PC-9 (cell line): Measurements from ENCODE around the gene HOXD10. TPM values are rescaled to one million over a fixed set of nuclear protein-coding genes. Genes with fewer than 3 reads are reported as not detected.

Experiments
- BruUV-seq: library from RNA; stranded (reverse); fragments of 400-500 nt; replicated peaks from 2 replicates; lab custom pipeline; 2021; lab: Mats Ljungman, UMichigan
- CTCF ChIA-PET: fragments of 300-600 bp; sonication (Branson Sonifier 250); formaldehyde crosslinking; loops from one replicate; lab custom pipeline; 2022; ENCODE audit warnings: antibody characterized with exemption; lab: Charles Lee
- POLR2A ChIA-PET: fragments of 300-600 bp; sonication (Branson Sonifier 250); formaldehyde crosslinking; loops from one replicate; lab custom pipeline; 2022; ENCODE audit warnings: antibody characterized with exemption; ENCODE audit not compliant: unreplicated experiment; lab: Charles Lee
- DNase-seq, 2 experiments: peaks; one replicate each; pipeline versions ENCODE4 v3.0.0 to v3.0.0-alpha.2; 2015 to 2022; ENCODE audit warnings: mixed read lengths in 1 of 2
- H2AFZ ChIP-seq: fragments of 200-600 bp; sonication (generic); 2 replicates; pipeline ENCODE4 v1.8.1; 2017; ENCODE audit warnings: antibody characterized with exemption
- H3F3A ChIP-seq: fragments of 200-600 bp; sonication (generic); 2 replicates; pipeline ENCODE4 v1.8.1; 2017; ENCODE audit warnings: antibody characterized with exemption, mild to moderate bottlenecking, low read depth; ENCODE audit not compliant: insufficient read depth
- H3K27ac ChIP-seq: fragments of 200-600 bp; sonication (generic); 2 replicates; pipeline ENCODE4 v1.6.1; 2016; ENCODE audit warnings: mixed run types
- H3K27me3 ChIP-seq: fragments of 200-600 bp; sonication (generic); 2 replicates; pipeline ENCODE4 v1.6.1; 2016; ENCODE audit warnings: low read depth, mixed run types; ENCODE audit not compliant: insufficient read depth
- H3K36me3 ChIP-seq: fragments of 200-600 bp; sonication (generic); 2 replicates; pipeline ENCODE4 v1.6.1; 2016; ENCODE audit warnings: low read depth, mixed run types
- H3K4me1 ChIP-seq: fragments of 200-600 bp; sonication (generic); replicated peaks from 2 replicates; pipeline ENCODE4 v1.6.1; 2016; ENCODE audit warnings: mixed run types; ENCODE audit not compliant: insufficient read depth
- H3K4me2 ChIP-seq: fragments of 200-600 bp; sonication (generic); 2 replicates; pipeline ENCODE4 v1.6.1; 2017; ENCODE audit warnings: mixed run types
- H3K4me3 ChIP-seq: fragments of 200-600 bp; sonication (generic); 2 replicates; pipeline ENCODE4 v1.6.1; 2016; ENCODE audit warnings: mixed run types
- H3K79me2 ChIP-seq: fragments of 200-600 bp; sonication (generic); 2 replicates; pipeline ENCODE4 v1.6.1; 2017; ENCODE audit warnings: low read depth, mixed run types
- H3K9me2 ChIP-seq: fragments of 200-600 bp; sonication (generic); 2 replicates; pipeline ENCODE4 v1.8.1; 2017; ENCODE audit warnings: mild to moderate bottlenecking; ENCODE audit not compliant: insufficient read depth
- H3K9me3 ChIP-seq: fragments of 200-600 bp; sonication (generic); 2 replicates; pipeline ENCODE4 v1.8.1; 2016; ENCODE audit warnings: low read depth; ENCODE audit not compliant: insufficient read depth
- H4K20me1 ChIP-seq: fragments of 200-600 bp; sonication (generic); 2 replicates; pipeline ENCODE4 v1.8.1; 2017; ENCODE audit not compliant: insufficient read depth
- EZH2 ChIP-seq: fragments of 200-600 bp; sonication (generic); IDR thresholded peaks from 2 replicates; pipeline ENCODE4 v1.8.0; 2017; ENCODE audit warnings: antibody characterized with exemption, low read depth
- intact Hi-C: fragments of 100-400 bp; cut with micrococcal nuclease; formaldehyde crosslinking; loops from one replicate; pipeline ENCODE4 v1.10.0; 2022; ENCODE audit not compliant: unreplicated experiment
- total RNA-seq: library from RNA; stranded (reverse); gene quantifications from 2 replicates; pipeline ENCODE4 v1.2.3, GENCODE V29; 2021
- TF ChIP-seq, protein P1 (sequence below): fragments of 200-600 bp; sonication (generic); conservative IDR thresholded peaks from 2 replicates; pipeline ENCODE4 v1.6.1; 2017; ENCODE audit warnings: mixed run types, antibody characterized with exemption, mild to moderate bottlenecking, moderate library complexity

HOXD10 gene
- total RNA-seq, 1 experiment from 2014 or later, result not detected

- intact Hi-C loops, result no loop called here
- ChIA-PET CTCF (no interaction called here), POLR2A (no interaction called here)
- no peak overlapping the region for H2AFZ ChIP-seq
- no peak for DNase-seq
- no peak overlapping the region for H3K4me3 ChIP-seq
- no peak overlapping the region for H3K27ac ChIP-seq
- no peaks in the 10 kb centered on the region for H3K9me2 ChIP-seq
- peaks cover 40% of the 10 kb centered on the region for H3K27me3 ChIP-seq
- H3K36me3 ChIP-seq, result no peaks in the 10 kb centered on the region
- no TSS peak for BruUV-seq
- H3K4me2 ChIP-seq, result no peak overlapping the region
- no peaks in the 10 kb centered on the region; the same call in 1 of the 2 replicates for H3K9me3 ChIP-seq
- TF ChIP-seq, protein P1, sequence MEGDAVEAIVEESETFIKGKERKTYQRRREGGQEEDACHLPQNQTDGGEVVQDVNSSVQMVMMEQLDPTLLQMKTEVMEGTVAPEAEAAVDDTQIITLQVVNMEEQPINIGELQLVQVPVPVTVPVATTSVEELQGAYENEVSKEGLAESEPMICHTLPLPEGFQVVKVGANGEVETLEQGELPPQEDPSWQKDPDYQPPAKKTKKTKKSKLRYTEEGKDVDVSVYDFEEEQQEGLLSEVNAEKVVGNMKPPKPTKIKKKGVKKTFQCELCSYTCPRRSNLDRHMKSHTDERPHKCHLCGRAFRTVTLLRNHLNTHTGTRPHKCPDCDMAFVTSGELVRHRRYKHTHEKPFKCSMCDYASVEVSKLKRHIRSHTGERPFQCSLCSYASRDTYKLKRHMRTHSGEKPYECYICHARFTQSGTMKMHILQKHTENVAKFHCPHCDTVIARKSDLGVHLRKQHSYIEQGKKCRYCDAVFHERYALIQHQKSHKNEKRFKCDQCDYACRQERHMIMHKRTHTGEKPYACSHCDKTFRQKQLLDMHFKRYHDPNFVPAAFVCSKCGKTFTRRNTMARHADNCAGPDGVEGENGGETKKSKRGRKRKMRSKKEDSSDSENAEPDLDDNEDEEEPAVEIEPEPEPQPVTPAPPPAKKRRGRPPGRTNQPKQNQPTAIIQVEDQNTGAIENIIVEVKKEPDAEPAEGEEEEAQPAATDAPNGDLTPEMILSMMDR, result no peak
- no peak for TF ChIP-seq EZH2
- H3K4me1 ChIP-seq, result no peaks in the 10 kb centered on the region
- no peaks in the 10 kb centered on the region for H3K79me2 ChIP-seq
- H3F3A ChIP-seq, result no peaks in the 10 kb centered on the region
- H4K20me1 ChIP-seq, result no peaks in the 10 kb centered on the region
Measured at GRCh38 chr2:176081837-176082524, 34.6 kb upstream of the HOXD10 start.

- POLR2A ChIA-PET, result no interaction called here
- TF ChIP-seq EZH2, result no peak
- TF ChIP-seq, protein P1, result no peak
- H2AFZ ChIP-seq, result no peak overlapping the region
- H3K36me3 ChIP-seq, result no peaks in the 10 kb centered on the region
- H4K20me1 ChIP-seq, result no peaks in the 10 kb centered on the region
- no peak overlapping the region for H3K4me2 ChIP-seq
- H3F3A ChIP-seq, result no peaks in the 10 kb centered on the region
- no peaks in the 10 kb centered on the region for H3K79me2 ChIP-seq
- H3K4me3 ChIP-seq, result no peak overlapping the region
- H3K9me3 ChIP-seq, result no peaks in the 10 kb centered on the region; the same call in 1 of the 2 replicates
- no peaks in the 10 kb centered on the region for H3K4me1 ChIP-seq
- H3K27ac ChIP-seq, result no peak overlapping the region
- H3K9me2 ChIP-seq, result no peaks in the 10 kb centered on the region
- CTCF ChIA-PET, result no interaction called here
- no TSS peak for BruUV-seq
- H3K27me3 ChIP-seq, result peaks cover 40% of the 10 kb centered on the region
- intact Hi-C loops, result no loop called here
- no peak for DNase-seq
Measured at GRCh38 chr2:176082525-176082823, 34.1 kb upstream of the HOXD10 start.

- Histone ChIP-seq H3K27me3 (peaks cover 44% of the 10 kb centered on the region), H2AFZ (no peak overlapping the region), H3K4me3 (no peak overlapping the region), H3K4me2 (no peak overlapping the region), H3K27ac (no peak overlapping the region), H3F3A (no peaks in the 10 kb centered on the region), H3K79me2 (no peaks in the 10 kb centered on the region), H4K20me1 (no peaks in the 10 kb centered on the region), H3K9me3 (no peaks in the 10 kb centered on the region; the same call in 1 of the 2 replicates), H3K9me2 (no peaks in the 10 kb centered on the region), H3K36me3 (no peaks in the 10 kb centered on the region), H3K4me1 (no peaks in the 10 kb centered on the region)
- no peak for DNase-seq
- BruUV-seq, result no TSS peak
- TF ChIP-seq, protein P1, result no peak
- no peak for TF ChIP-seq EZH2
- ChIA-PET CTCF (no interaction called here), POLR2A (no interaction called here)
- intact Hi-C loops, result no loop called here
Measured at GRCh38 chr2:176082824-176083751, 33.5 kb upstream of the HOXD10 start.
